PFSK-1 (cell line): ENCODE data around the gene PNMA6E.

ENCODE experiments used
- POLR2AphosphoS5 ChIP-seq: IDR thresholded peaks from 2 replicates; pipeline ENCODE4 v1.6.1; 2012; ENCODE audit warnings: low read depth, mild to moderate bottlenecking, control low read depth, low read length, moderate library complexity
- SIN3A ChIP-seq: IDR thresholded peaks from 2 replicates; pipeline ENCODE4 v1.6.1; 2012; ENCODE audit warnings: mild to moderate bottlenecking, low read length, moderate library complexity, borderline replicate concordance; ENCODE audit not compliant: insufficient read depth
- TAF1 ChIP-seq: IDR thresholded peaks from 2 replicates; pipeline ENCODE4 v1.6.1; 2012; ENCODE audit warnings: low read length, control low read depth, borderline replicate concordance; ENCODE audit not compliant: insufficient read depth

- TF ChIP-seq SIN3A (no peak), TAF1 (no peak), POLR2AphosphoS5 (no peak)
Observed at GRCh38 chrX:153446950-153447580, 45.9 kb upstream of the PNMA6E start.
